H1 (cell line): ENCODE measurements around the gene IL36A. TPM values are rescaled to one million over a fixed set of nuclear protein-coding genes. Genes with fewer than 3 reads are reported as not detected.

Source experiments
- CTCF ChIA-PET: fragments of 300-600 bp; sonication (Branson Sonifier 250); formaldehyde crosslinking; loops from one replicate; lab custom pipeline; 2021; ENCODE audit not compliant: partially characterized antibody; lab: Charles Lee
- POLR2A ChIA-PET: fragments of 300-600 bp; sonication (Branson Sonifier 250); formaldehyde crosslinking; loops from one replicate; lab custom pipeline; 2021; ENCODE audit warnings: inconsistent platforms; ENCODE audit not compliant: partially characterized antibody; lab: Charles Lee
- DNase-seq, 2 experiments: peaks; one replicate each; pipeline versions ENCODE4 v3.0.0 to v3.0.0-alpha.2; 2010 to 2022; ENCODE audit warnings: low spot score in 2 of 2, low read depth in 1 of 2, mixed read lengths in 1 of 2
- FAIRE-seq: peaks from 2 replicates; lab custom pipeline; 2011; peaks lifted over from hg19 to GRCh38; lab: Jason Lieb, UNC
- H2AFZ ChIP-seq: 2 replicates; pipeline ENCODE4 v1.8.1; 2012; ENCODE audit warnings: low read length, inconsistent platforms
- H2AK5ac ChIP-seq: 2 replicates; pipeline ENCODE4 v1.6.1; 2013; ENCODE audit warnings: low read depth, low read length
- H2BK120ac ChIP-seq: replicated peaks from 2 replicates; pipeline ENCODE3; 2013; ENCODE audit warnings: low read depth, low read length, inconsistent platforms
- H2BK12ac ChIP-seq: 2 replicates; pipeline ENCODE4 v1.6.1; 2013; ENCODE audit warnings: low read depth, low read length
- H2BK15ac ChIP-seq: 2 replicates; pipeline ENCODE4 v1.6.1; 2013; ENCODE audit warnings: low read length
- H2BK20ac ChIP-seq: 2 replicates; pipeline ENCODE4 v1.6.1; 2013; ENCODE audit warnings: low read length
- H2BK5ac ChIP-seq: 2 replicates; pipeline ENCODE4 v1.6.1; 2013; ENCODE audit warnings: low read depth, low read length
- H3K14ac ChIP-seq: 2 replicates; pipeline ENCODE4 v1.6.1; 2013; ENCODE audit warnings: inconsistent platforms; ENCODE audit not compliant: insufficient read length
- H3K18ac ChIP-seq: 2 replicates; pipeline ENCODE4 v1.6.1; 2013; ENCODE audit warnings: low read length; ENCODE audit errors: extremely low read depth
- H3K23ac ChIP-seq: 2 replicates; pipeline ENCODE4 v1.6.1; 2013; ENCODE audit warnings: inconsistent platforms; ENCODE audit not compliant: insufficient read length
- H3K23me2 ChIP-seq: 2 replicates; pipeline ENCODE4 v1.6.1; 2013; ENCODE audit warnings: low read depth, low read length
- H3K27ac ChIP-seq: 2 replicates; pipeline ENCODE4 v1.6.1; 2011; ENCODE audit warnings: low read depth, low read length, inconsistent platforms
- H3K27me3 ChIP-seq, 4 experiments: replicated peaks in 1 of 4; 1 replicate in 1 of 4; 2 replicates in 3 of 4; pipeline versions ENCODE4 v1.6.1 to v1.8.1; 2011 to 2013; ENCODE audit warnings: low read length in 3 of 4, mild to moderate bottlenecking in 3 of 4, inconsistent platforms in 2 of 4, mixed read lengths in 2 of 4, moderate library complexity in 1 of 4; ENCODE audit not compliant: control insufficient read depth in 3 of 4, insufficient read depth in 3 of 4; ENCODE audit errors: extremely low read depth in 1 of 4
- H3K36me3 ChIP-seq, 4 experiments: 2 replicates each; pipeline versions ENCODE4 v1.6.1 to v1.8.1; 2011 to 2013; ENCODE audit warnings: mild to moderate bottlenecking in 4 of 4, low read length in 3 of 4, moderate library complexity in 2 of 4, control low read depth in 1 of 4, inconsistent platforms in 1 of 4; ENCODE audit not compliant: insufficient read depth in 4 of 4, control insufficient read depth in 2 of 4
- H3K4ac ChIP-seq: replicated peaks from 2 replicates; pipeline ENCODE3; 2013; ENCODE audit warnings: low read length, low read depth, mixed read lengths, inconsistent platforms; ENCODE audit not compliant: insufficient read length
- H3K4me1 ChIP-seq, 4 experiments: replicated peaks in 1 of 4; 1 replicate in 1 of 4; 2 replicates in 3 of 4; pipeline versions ENCODE4 v1.6.1 to v1.8.1; 2011 to 2013; ENCODE audit warnings: low read length in 3 of 4, inconsistent platforms in 2 of 4, mixed read lengths in 1 of 4; ENCODE audit not compliant: insufficient read depth in 4 of 4, control insufficient read depth in 3 of 4
- H3K4me2 ChIP-seq, 2 experiments: 2 replicates each; pipeline versions ENCODE4 v1.6.1 to v1.8.1; 2011 to 2013; ENCODE audit warnings: low read depth in 2 of 2, low read length in 2 of 2, control low read depth in 1 of 2, inconsistent platforms in 1 of 2, mild to moderate bottlenecking in 1 of 2; ENCODE audit not compliant: insufficient read depth in 1 of 2
- H3K4me3 ChIP-seq, 4 experiments: fragments of 200-600, 300-600 bp in 1 of 4; sonication (generic), shearing (Covaris generic), sonication (Bioruptor Twin) in 1 of 4; 2 replicates each; pipeline versions ENCODE4 v1.5.1 to v1.8.1; 2011 to 2016; ENCODE audit warnings: low read length in 4 of 4, low read depth in 3 of 4, control low read depth in 2 of 4, inconsistent platforms in 2 of 4, mild to moderate bottlenecking in 2 of 4, mixed read lengths in 1 of 4, moderate library complexity in 1 of 4; ENCODE audit not compliant: insufficient read depth in 2 of 4; ENCODE audit errors: extremely low read depth in 1 of 4
- H3K56ac ChIP-seq: replicated peaks from 2 replicates; pipeline ENCODE3; 2013; ENCODE audit warnings: low read depth, mild to moderate bottlenecking, mixed read lengths, low read length, inconsistent platforms; ENCODE audit not compliant: insufficient read length
- H3K79me1 ChIP-seq: 2 replicates; pipeline ENCODE4 v1.6.1; 2013; ENCODE audit warnings: low read depth, low read length, control low read depth
- H3K79me2 ChIP-seq, 2 experiments: 2 replicates each; pipeline versions ENCODE4 v1.6.1 to v1.8.1; 2012 to 2013; ENCODE audit warnings: low read length in 2 of 2, mild to moderate bottlenecking in 2 of 2, inconsistent platforms in 1 of 2; ENCODE audit not compliant: insufficient read depth in 2 of 2, control insufficient read depth in 1 of 2
- H3K9ac ChIP-seq, 4 experiments: replicated peaks in 1 of 4; 1 replicate in 1 of 4; 2 replicates in 3 of 4; pipeline versions ENCODE4 v1.6.1 to v1.8.1; 2011 to 2013; ENCODE audit warnings: low read depth in 3 of 4, low read length in 3 of 4, control low read depth in 2 of 4, mild to moderate bottlenecking in 2 of 4, moderate library complexity in 2 of 4, inconsistent platforms in 1 of 4; ENCODE audit errors: extremely low read depth in 1 of 4
- H3K9me3 ChIP-seq, 2 experiments: 2 replicates each; pipeline versions ENCODE4 v1.6.1 to v1.8.1; 2012 to 2013; ENCODE audit warnings: mild to moderate bottlenecking in 2 of 2, moderate library complexity in 2 of 2, control low read depth in 1 of 2, inconsistent platforms in 1 of 2, low read depth in 1 of 2, low read length in 1 of 2, mixed read lengths in 1 of 2; ENCODE audit not compliant: insufficient read depth in 2 of 2
- H4K20me1 ChIP-seq, 2 experiments: replicated peaks in 1 of 2; 2 replicates each; pipeline versions ENCODE3 to v1.8.1; 2011 to 2013; ENCODE audit warnings: inconsistent platforms in 2 of 2, low read length in 2 of 2, mild to moderate bottlenecking in 1 of 2; ENCODE audit not compliant: insufficient read depth in 2 of 2, control insufficient read depth in 1 of 2
- H4K5ac ChIP-seq: 2 replicates; pipeline ENCODE4 v1.6.1; 2013; ENCODE audit warnings: low read length, low read depth, mixed read lengths, inconsistent platforms; ENCODE audit not compliant: insufficient read length
- H4K8ac ChIP-seq: 2 replicates; pipeline ENCODE4 v1.8.0; 2013; ENCODE audit warnings: mild to moderate bottlenecking, moderate library complexity, low read length, inconsistent platforms; ENCODE audit not compliant: insufficient read depth; ENCODE audit errors: extremely low read depth
- H4K91ac ChIP-seq: replicated peaks from 2 replicates; pipeline ENCODE3; 2013; ENCODE audit warnings: low read length, mixed read lengths, inconsistent platforms; ENCODE audit not compliant: insufficient read length
- ASH2L ChIP-seq: fragments of 200-600, 300-600 bp; sonication (generic); IDR thresholded peaks from one replicate; pipeline ENCODE4 v1.7.1; 2017; ENCODE audit warnings: low read length
- BACH1 ChIP-seq: IDR thresholded peaks from 2 replicates; pipeline ENCODE4 v1.6.1; 2012; ENCODE audit warnings: low read length, improper control_type of control experiment
- BCL11A ChIP-seq, 2 experiments: IDR thresholded peaks; one replicate each; pipeline ENCODE4 v1.6.1; 2011; ENCODE audit warnings: low read depth in 2 of 2, low read length in 2 of 2, mild to moderate bottlenecking in 2 of 2
- CHD1 ChIP-seq: IDR thresholded peaks from 2 replicates; pipeline ENCODE4 v1.6.1; 2012; ENCODE audit warnings: low read depth, low read length, improper control_type of control experiment
- CHD2 ChIP-seq: IDR thresholded peaks from 2 replicates; pipeline ENCODE4 v1.6.1; 2012; ENCODE audit warnings: low read length, improper control_type of control experiment
- CREB1 ChIP-seq: IDR thresholded peaks from 2 replicates; pipeline ENCODE4 v1.6.1; 2012; ENCODE audit warnings: inconsistent platforms
- FOSL1 ChIP-seq: IDR thresholded peaks from 2 replicates; pipeline ENCODE4 v1.6.1; 2011; ENCODE audit warnings: mild to moderate bottlenecking, low read depth, low read length, moderate library complexity; ENCODE audit not compliant: insufficient read depth
- HDAC6 ChIP-seq: IDR thresholded peaks from one replicate; pipeline ENCODE4 v1.7.1; 2012; ENCODE audit warnings: low read depth, mild to moderate bottlenecking, inconsistent platforms, low read length, moderate library complexity
- KDM1A ChIP-seq: fragments of 200-600, 300-600 bp; sonication (generic); IDR thresholded peaks from 2 replicates; pipeline ENCODE4 v1.7.1; 2016; ENCODE audit warnings: mild to moderate bottlenecking, low read length, borderline replicate concordance
- KDM4A ChIP-seq: IDR thresholded peaks from one replicate; pipeline ENCODE4 v1.7.1; 2012; ENCODE audit warnings: low read depth, mild to moderate bottlenecking, moderate library complexity, low read length, inconsistent platforms; ENCODE audit not compliant: severe bottlenecking
- KDM5A ChIP-seq: fragments of 200-600 bp; IDR thresholded peaks from 2 replicates; pipeline ENCODE4 v1.7.1; 2012; ENCODE audit warnings: mild to moderate bottlenecking, low read length, inconsistent platforms, mixed read lengths
- NANOG ChIP-seq: IDR thresholded peaks from 2 replicates; pipeline ENCODE4 v1.6.1; 2011; ENCODE audit warnings: low read length, low read depth, mild to moderate bottlenecking, inconsistent platforms; ENCODE audit not compliant: insufficient read depth, poor library complexity, severe bottlenecking
- POU5F1 ChIP-seq: IDR thresholded peaks from 2 replicates; pipeline ENCODE4 v1.6.1; 2011; ENCODE audit warnings: low read depth, mild to moderate bottlenecking, low read length, moderate library complexity
- RNF2 ChIP-seq: fragments of 200-900, 300-1000 bp; sonication (generic); IDR thresholded peaks from 2 replicates; pipeline ENCODE4 v1.7.1; 2016; ENCODE audit warnings: borderline replicate concordance, low read depth, mild to moderate bottlenecking, antibody characterized with exemption, low read length; ENCODE audit not compliant: poor library complexity, severe bottlenecking; ENCODE audit errors: missing control alignments
- SUZ12 ChIP-seq: fragments of 200-600 bp; sonication (generic); IDR thresholded peaks from 2 replicates; pipeline ENCODE4 v1.6.1; 2012; ENCODE audit warnings: mild to moderate bottlenecking, inconsistent platforms, low read length, moderate library complexity, mixed read lengths
- TEAD4 ChIP-seq: IDR thresholded peaks from 2 replicates; pipeline ENCODE4 v1.6.1; 2012; ENCODE audit warnings: low read depth, low read length, inconsistent platforms, mixed read lengths
- WGBS, 2 experiments: shearing (Covaris generic) in 1 of 2; methylation state at CpG; one replicate each; pipeline versions ENCODE4 v1.1.6 to v1.1.7; 2013 to 2015; ENCODE audit warnings: low lambda C conversion rate in 2 of 2, mixed read lengths in 2 of 2, inconsistent platforms in 1 of 2, low coverage in 1 of 2, missing lambda C conversion rate in 1 of 2; ENCODE audit not compliant: insufficient replicate concordance in 2 of 2, insufficient coverage in 1 of 2, insufficient read length in 1 of 2; ENCODE audit errors: extremely low coverage in 1 of 2, missing lambda C conversion rate in 1 of 2; 5-methylcytosine and 5-hydroxymethylcytosine counted together
- polyA plus RNA-seq, 7 experiments: library from polyadenylated mRNA; depleted of rRNA in 3 of 7; stranded (reverse) in 5 of 7; unstranded in 2 of 7; fragments of >200 nt in 5 of 7; fragments of 200-250 nt in 2 of 7; gene quantifications; 1 replicate in 5 of 7; 2 replicates in 1 of 7; 4 replicates in 1 of 7; pipeline versions ENCODE4 v1.2.1 to v1.2.3, GENCODE V29; 2011 to 2013; ENCODE audit warnings: missing spikeins in 2 of 7, mixed read lengths in 2 of 7
- total RNA-seq: library from RNA; stranded (reverse); fragmentation: NEBNext Ultra II Directional; extraction: Animal tissue kit (Norgen Biotek cat#: 25700); gene quantifications from 2 replicates; pipeline ENCODE4 v1.2.1, GENCODE V29; 2021

Gene IL36A
- total and polyA plus RNA-seq, 2 of the 8 experiments (the other 6 are each of a cell fraction or from before 2014, with no cell fraction given): not detected

DNA sequence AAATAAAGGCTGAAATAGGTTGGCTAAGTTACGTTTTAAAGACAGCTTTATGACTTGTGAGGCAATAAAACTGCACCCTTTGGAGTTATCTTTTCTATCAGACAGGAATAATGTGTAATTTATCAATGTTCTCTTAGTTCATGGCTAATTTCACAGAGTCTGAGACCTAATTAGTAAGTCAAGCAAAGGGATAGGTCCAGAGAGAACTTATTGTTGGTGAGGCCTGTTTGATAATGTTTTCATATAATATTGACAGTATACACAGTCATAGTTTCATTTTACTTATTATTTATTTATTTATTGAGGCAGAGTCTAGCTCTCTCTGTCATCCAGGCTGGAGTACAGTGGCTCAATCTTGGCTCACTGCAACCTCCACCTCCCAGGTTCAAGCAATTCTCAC, 51.9 kb downstream of the IL36A start:
- Histone ChIP-seq H3K23me2 (no peaks in the 10 kb centered on the region; the same call in 1 of the 2 replicates), H3K18ac (no peak overlapping the region), H4K8ac (no peak overlapping the region), H2BK12ac (no peak overlapping the region), H3K4me2 (no peak overlapping the region), H3K56ac (no peak overlapping the region), H3K4ac (no peak overlapping the region), H3K79me2 (no peaks in the 10 kb centered on the region), H4K20me1 (peaks cover 0 to 2% of the 10 kb centered on the region in 2 experiments), H2AFZ (no peak overlapping the region), H3K23ac (no peak overlapping the region), H2AK5ac (no peak overlapping the region), H3K9ac (no peak overlapping the region), H3K27ac (no peak overlapping the region), H2BK5ac (no peak overlapping the region), H3K9me3 (peaks cover 13 to 28% of the 10 kb centered on the region in 2 experiments), H2BK15ac (no peak overlapping the region), H3K36me3 (no peaks in the 10 kb centered on the region), H4K91ac (no peak overlapping the region), H3K79me1 (no peaks in the 10 kb centered on the region), H3K4me3 (no peak overlapping the region), H3K14ac (no peak overlapping the region), H3K4me1 (no peaks in the 10 kb centered on the region), H4K5ac (no peak overlapping the region), H2BK20ac (no peak overlapping the region), H2BK120ac (no peak overlapping the region), H3K27me3 (no peaks in the 10 kb centered on the region)
- FAIRE-seq (no peak), DNase-seq (no peak)
- WGBS, 2 experiments: 96% methylated on average over 1 of the region's 1 CpG; no CpG with 5 or more reads in 1 of the 2 experiments
- ChIA-PET POLR2A (no interaction called here), CTCF (interaction anchor here (2.1 kb wide), 1 partner anchor 23 kb away, joined by 7 read pairs; no protein-coding TSS in a partner anchor)
- TF ChIP-seq CHD2: no peak
- TF ChIP-seq BACH1: no peak
- TF ChIP-seq TEAD4: no peak
- TF ChIP-seq SUZ12: no peak
- TF ChIP-seq CHD1: no peak
- no peak for TF ChIP-seq RNF2
- TF ChIP-seq FOSL1: no peak
- TF ChIP-seq CREB1: no peak
- no peak for TF ChIP-seq POU5F1
- no peak for TF ChIP-seq KDM1A
- TF ChIP-seq HDAC6: no peak
- TF ChIP-seq KDM5A: no peak
- TF ChIP-seq NANOG: no peak
- no peak for TF ChIP-seq ASH2L
- no peak for TF ChIP-seq KDM4A
- TF ChIP-seq BCL11A (IDR thresholded peaks at IDR 0.05; ENCODE audit: low read depth in 2 of 2, low read length in 2 of 2): no peak
